CD4-positive, alpha-beta T cell (primary cell): ENCODE results near the gene FBXO9. TPM values are rescaled to one million over a fixed set of nuclear protein-coding genes. Genes with fewer than 3 reads are reported as not detected.

Source experiments
- ATAC-seq: fragments of 200-7000 bp; cut with Tn5 transposase; one replicate; pipeline ENCODE4 v1.10.0; 2022; ENCODE audit warnings: mild to moderate bottlenecking; ENCODE audit not compliant: poor library complexity
- CTCF ChIA-PET: fragments of 350-600 bp; sonication (Branson Sonifier 250); formaldehyde crosslinking; loops from one replicate; lab custom pipeline; 2021; ENCODE audit warnings: antibody characterized with exemption, inconsistent platforms; lab: Charles Lee
- POLR2A ChIA-PET: fragments of 350-600 bp; sonication (Branson Sonifier 250); formaldehyde crosslinking; loops from one replicate; lab custom pipeline; 2021; ENCODE audit warnings: antibody characterized with exemption, inconsistent platforms; lab: Charles Lee
- DNase-seq, 14 experiments: peaks; one replicate each; pipeline ENCODE4 v3.0.0-alpha.2; 2013 to 2020; ENCODE audit warnings: mixed read lengths in 2 of 14
- H3K27ac ChIP-seq, 2 donors: one replicate each; pipeline versions ENCODE4 v1.5.1 to v1.7.0; 2013; ENCODE audit warnings: low read length in 2 of 2, low read depth in 1 of 2, mild to moderate bottlenecking in 1 of 2
- H3K27me3 ChIP-seq, 2 experiments: 1 replicate in 1 of 2; 2 replicates in 1 of 2; pipeline versions ENCODE4 v1.6.1 to v1.7.0; 2013; ENCODE audit warnings: low read length in 2 of 2, control low read depth in 1 of 2, mild to moderate bottlenecking in 1 of 2, moderate library complexity in 1 of 2; ENCODE audit not compliant: insufficient read depth in 2 of 2, control insufficient read depth in 1 of 2
- H3K36me3 ChIP-seq: one replicate; pipeline ENCODE4 v1.6.1; 2013; ENCODE audit warnings: low read length, control low read depth; ENCODE audit not compliant: insufficient read depth
- H3K4me1 ChIP-seq: one replicate; pipeline ENCODE4 v1.6.1; 2013; ENCODE audit warnings: low read length, control low read depth; ENCODE audit not compliant: insufficient read depth
- H3K4me3 ChIP-seq: one replicate; pipeline ENCODE4 v1.5.1; 2013; ENCODE audit warnings: mild to moderate bottlenecking, low read length, moderate library complexity
- H3K9me3 ChIP-seq, 2 experiments: 1 replicate in 1 of 2; 2 replicates in 1 of 2; pipeline versions ENCODE4 v1.6.1 to v1.7.0; 2013; ENCODE audit warnings: low read length in 2 of 2, mild to moderate bottlenecking in 2 of 2, control low read depth in 1 of 2, moderate library complexity in 1 of 2; ENCODE audit not compliant: control insufficient read depth in 1 of 2, insufficient read depth in 1 of 2
- H3K27ac Mint-ChIP-seq: one replicate; pipeline ENCODE4 v1.8.0; 2020; ENCODE audit warnings: mixed read lengths
- H3K27me3 Mint-ChIP-seq: one replicate; pipeline ENCODE4 v1.8.0; 2021; ENCODE audit warnings: mixed read lengths
- H3K36me3 Mint-ChIP-seq: one replicate; pipeline ENCODE4 v1.8.0; 2021; ENCODE audit warnings: low read depth, mixed read lengths
- H3K4me1 Mint-ChIP-seq: one replicate; pipeline ENCODE4 v1.8.0; 2021; ENCODE audit warnings: low read depth, mixed read lengths
- H3K4me3 Mint-ChIP-seq: one replicate; pipeline ENCODE4 v1.8.0; 2020; ENCODE audit warnings: mild to moderate bottlenecking, mixed read lengths
- H3K9me3 Mint-ChIP-seq: one replicate; pipeline ENCODE4 v1.8.0; 2020; ENCODE audit warnings: mixed read lengths
- CTCF ChIP-seq: fragments of 200-600 bp; IDR thresholded peaks from one replicate; pipeline ENCODE4 v1.8.0; 2022; ENCODE audit warnings: antibody characterized with exemption, mild to moderate bottlenecking
- intact Hi-C, 2 experiments: fragments of 100-400 bp; cut with DNase I in 1 of 2; cut with micrococcal nuclease in 1 of 2; formaldehyde crosslinking; loops; one replicate each; pipeline versions ENCODE4 v1.15.1 to v1.9.0; 2023 to 2025; cut with DNase I, micrococcal nuclease
- total RNA-seq, 174 experiments: library from RNA in 2 of 174; stranded (reverse) in 2 of 174; gene quantifications; one replicate each; pipeline ENCODE4 v1.2.3 and lab custom pipeline; 2021 to 2026

Gene FBXO9
- total RNA-seq, 2 experiments from 2014 or later: 67.3 to 77.0 TPM

DNA sequence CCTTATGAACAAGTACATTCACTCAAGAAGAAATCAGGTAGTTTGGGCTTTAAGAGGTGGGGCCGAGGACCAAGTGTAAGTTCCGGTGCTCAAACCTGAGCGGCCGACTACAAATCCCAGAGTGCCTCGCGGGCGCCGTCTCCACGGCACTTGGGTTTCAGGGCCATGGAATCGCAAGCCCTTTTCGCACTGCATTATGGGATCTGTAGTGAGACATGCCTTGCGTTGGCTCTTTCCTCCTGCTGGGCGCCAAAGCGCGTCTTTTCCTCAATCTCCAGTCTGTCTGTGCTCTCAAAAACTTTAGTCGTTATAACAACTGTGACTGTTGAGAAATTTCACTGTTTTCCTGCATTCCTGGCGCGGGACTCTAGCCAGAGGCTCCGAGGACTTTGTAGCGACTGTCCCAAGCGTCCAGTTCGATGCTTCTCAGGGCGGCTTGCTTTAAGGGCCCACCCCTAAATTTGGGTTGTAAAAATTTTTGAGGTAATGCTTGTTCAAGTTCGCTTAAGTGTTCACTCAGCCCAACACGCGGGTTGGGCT, 408 bp upstream of the FBXO9 start:
- TF ChIP-seq CTCF: peak; percentile 14
- H3K9me3 ChIP-seq: no peaks in the 10 kb centered on the region
- ChIA-PET POLR2A (interaction anchor here (0.8 to 1.7 kb wide), 6 partner anchors 9 to 587 kb away, joined by 3 to 8 read pairs (median 3); partner anchors contain the start of gene GSTA4), CTCF (interaction anchor here (4.0 kb wide), 1 partner anchor 71 kb away, joined by 24 read pairs; the partner anchor contains the start of gene GSTA4)
- peak; percentile 86 for ATAC-seq
- peaks cover 70% of the 10 kb centered on the region for H3K4me1 Mint-ChIP-seq
- peak overlapping the region; percentile 92 for H3K27ac Mint-ChIP-seq
- no peaks in the 10 kb centered on the region for H3K27me3 Mint-ChIP-seq
- peak overlapping the region; percentile 68 to 84 for H3K27ac ChIP-seq
- H3K36me3 ChIP-seq: no peaks in the 10 kb centered on the region
- peak overlapping the region; percentile 92 for H3K4me3 ChIP-seq
- H3K4me3 Mint-ChIP-seq: peak overlapping the region; percentile 97
- H3K36me3 Mint-ChIP-seq: peaks cover 13% of the 10 kb centered on the region
- H3K4me1 ChIP-seq: peaks cover 36% of the 10 kb centered on the region
- DNase-seq: peak; percentile 90 to 98 (median 94)
- no peaks in the 10 kb centered on the region for H3K27me3 ChIP-seq
- no peaks in the 10 kb centered on the region for H3K9me3 Mint-ChIP-seq
- intact Hi-C loops: loop anchor here in 1 of 2 experiments (2.0 to 5.0 kb wide), 3 partner anchors 392 to 780 kb away; partner anchors contain the start of genes MCM3 and TMEM14A

DNA sequence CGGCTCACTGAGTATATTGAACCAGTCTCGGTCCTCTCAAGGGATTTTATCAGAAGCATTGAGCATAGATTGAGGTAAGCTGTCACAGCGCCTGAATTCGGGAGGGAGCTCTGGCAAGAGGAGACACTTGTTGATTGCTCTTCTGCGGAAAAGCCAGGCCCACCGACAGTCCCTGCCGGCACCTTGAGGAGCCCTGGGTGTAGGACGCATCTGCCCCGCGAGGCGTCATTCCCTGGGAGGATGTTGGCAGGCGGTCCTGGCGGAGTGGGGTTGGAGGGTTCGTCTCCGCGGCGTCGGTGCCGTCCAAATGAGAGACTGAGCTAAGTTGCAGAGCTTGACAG, 843 bp downstream of the FBXO9 start:
- no peak for TF ChIP-seq CTCF
- Histone ChIP-seq H3K9me3 (no peaks in the 10 kb centered on the region), H3K27ac (peak overlapping the region in 1 of 2 donors; percentile 68), H3K27me3 (no peaks in the 10 kb centered on the region), H3K4me1 (peaks cover 28% of the 10 kb centered on the region), H3K4me3 (peak overlapping the region; percentile 92), H3K36me3 (peaks cover 2% of the 10 kb centered on the region)
- CTCF ChIA-PET: interaction anchor here (1.1 to 4.0 kb wide), 4 partner anchors 14 to 72 kb away, joined by 3 to 24 read pairs (median 6); partner anchors contain the start of gene GSTA4
- Mint-ChIP-seq H3K4me1 (peaks cover 58% of the 10 kb centered on the region), H3K4me3 (peak overlapping the region; percentile 97), H3K27me3 (no peaks in the 10 kb centered on the region), H3K36me3 (peaks cover 19% of the 10 kb centered on the region), H3K27ac (peak overlapping the region; percentile 92), H3K9me3 (no peaks in the 10 kb centered on the region)
- peak in 12 of 14 experiments; percentile 5 to 57 (median 22) for DNase-seq
- intact Hi-C loops: loop anchor here in 1 of 2 experiments (5.0 kb wide), 2 partner anchors 394 to 586 kb away; partner anchors contain the start of gene TMEM14A
- POLR2A ChIA-PET: interaction anchor here (1.1 to 1.7 kb wide), 5 partner anchors 9 to 586 kb away, joined by 3 to 8 read pairs (median 3); partner anchors contain the start of genes GCLC and GSTA4
- no peak for ATAC-seq

- H3K36me3 Mint-ChIP-seq: peaks cover 28% of the 10 kb centered on the region
- H3K4me1 Mint-ChIP-seq: peaks cover 51% of the 10 kb centered on the region
- POLR2A ChIA-PET: interaction anchor here (1.3 kb wide), 1 partner anchor 402 kb away, joined by 3 read pairs; no protein-coding TSS in a partner anchor
Measured at GRCh38 chr6:53066874-53067706, 1.9 kb downstream of the FBXO9 start.

More at GRCh38 chr6:53066874-53067706, 1.9 kb downstream of the FBXO9 start:
- no peak for ATAC-seq
- Histone ChIP-seq H3K27ac (no peak overlapping the region), H3K27me3 (no peaks in the 10 kb centered on the region), H3K9me3 (no peaks in the 10 kb centered on the region), H3K4me1 (peaks cover 23% of the 10 kb centered on the region), H3K36me3 (peaks cover 12% of the 10 kb centered on the region), H3K4me3 (no peak overlapping the region)
- peak overlapping the region; percentile 92 for H3K27ac Mint-ChIP-seq
- H3K27me3 Mint-ChIP-seq: no peaks in the 10 kb centered on the region
- DNase-seq: no peak
- intact Hi-C loops: loop anchor here in 1 of 2 experiments (5.0 kb wide), 2 partner anchors 395 to 585 kb away; partner anchors contain the start of gene TMEM14A
- H3K4me3 Mint-ChIP-seq: peak overlapping the region; percentile 97
- H3K9me3 Mint-ChIP-seq: no peaks in the 10 kb centered on the region
- TF ChIP-seq CTCF: no peak
- CTCF ChIA-PET: interaction anchor here (1.1 to 4.0 kb wide), 4 partner anchors 13 to 73 kb away, joined by 3 to 24 read pairs (median 6); partner anchors contain the start of gene GSTA4
